Body of pancreas (tissue), 4 donors: ENCODE results near the gene IL15RA.
A peak's percentile ranks its signal among the peaks of the same experiment; 100 is the strongest.

Experiments used
- POLR2A ChIP-seq, 3 donors: fragments of 450-650 bp; IDR thresholded peaks; one replicate each; pipeline ENCODE4 v1.6.1; 2016; ENCODE audit warnings: antibody characterized with exemption in 3 of 3, mild to moderate bottlenecking in 2 of 3
- TF ChIP-seq, protein P1 (sequence below), 7 experiments: fragments of 450-650 bp in 4 of 7; fragments of 200-600 bp in 3 of 7; sonication (generic) in 3 of 7; IDR thresholded peaks; one replicate each; pipeline ENCODE4 v1.5.1; 2016 to 2019; ENCODE audit warnings: antibody characterized with exemption in 7 of 7

DNA sequence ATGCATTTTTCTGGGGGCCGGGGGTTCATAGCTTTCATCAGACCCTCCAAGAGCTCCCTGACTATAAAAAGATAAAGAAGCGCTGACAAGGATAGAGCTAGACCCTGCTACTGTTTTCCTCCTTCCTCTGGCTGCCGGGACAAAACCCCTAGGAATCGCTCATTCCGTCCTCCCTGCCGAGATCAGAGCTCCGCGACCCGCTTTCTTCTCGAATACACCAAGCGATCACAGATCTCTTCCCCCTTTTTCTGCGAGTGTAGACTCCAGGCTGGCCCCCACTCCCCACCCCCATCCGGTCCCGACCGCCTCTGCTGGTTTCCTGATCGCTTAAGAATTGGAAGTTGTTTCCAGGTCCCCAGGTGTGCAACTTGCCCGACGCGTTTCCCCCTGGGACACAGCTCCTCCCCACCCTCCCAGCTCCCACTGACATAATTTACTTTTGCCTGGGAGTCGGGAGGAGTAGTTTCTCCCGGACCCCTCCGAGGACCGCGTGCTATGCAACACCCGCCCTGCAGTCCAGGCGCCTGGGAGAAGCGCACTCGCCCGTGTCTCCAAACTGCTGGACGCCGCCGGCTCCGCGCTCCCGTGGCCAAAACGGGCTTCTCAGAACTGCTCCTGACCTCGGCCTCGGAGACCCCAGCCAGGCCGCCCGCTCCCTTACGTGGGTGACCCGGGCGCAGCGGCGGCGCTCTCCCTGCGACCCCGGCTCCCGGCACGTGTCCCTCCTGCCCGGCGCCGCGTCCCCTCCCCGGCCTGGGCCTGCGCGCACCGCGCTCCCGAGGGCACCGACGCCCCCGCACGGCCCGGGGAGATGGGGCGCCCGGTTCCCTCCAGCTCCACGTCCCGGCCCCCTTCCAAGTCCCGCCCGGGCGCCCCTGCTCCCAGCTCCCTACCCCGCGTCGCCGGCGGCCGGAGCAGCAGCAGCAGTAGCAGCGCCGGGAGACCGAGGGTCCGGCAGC lies 552 bp downstream of the IL15RA start:
- TF ChIP-seq, protein P1, sequence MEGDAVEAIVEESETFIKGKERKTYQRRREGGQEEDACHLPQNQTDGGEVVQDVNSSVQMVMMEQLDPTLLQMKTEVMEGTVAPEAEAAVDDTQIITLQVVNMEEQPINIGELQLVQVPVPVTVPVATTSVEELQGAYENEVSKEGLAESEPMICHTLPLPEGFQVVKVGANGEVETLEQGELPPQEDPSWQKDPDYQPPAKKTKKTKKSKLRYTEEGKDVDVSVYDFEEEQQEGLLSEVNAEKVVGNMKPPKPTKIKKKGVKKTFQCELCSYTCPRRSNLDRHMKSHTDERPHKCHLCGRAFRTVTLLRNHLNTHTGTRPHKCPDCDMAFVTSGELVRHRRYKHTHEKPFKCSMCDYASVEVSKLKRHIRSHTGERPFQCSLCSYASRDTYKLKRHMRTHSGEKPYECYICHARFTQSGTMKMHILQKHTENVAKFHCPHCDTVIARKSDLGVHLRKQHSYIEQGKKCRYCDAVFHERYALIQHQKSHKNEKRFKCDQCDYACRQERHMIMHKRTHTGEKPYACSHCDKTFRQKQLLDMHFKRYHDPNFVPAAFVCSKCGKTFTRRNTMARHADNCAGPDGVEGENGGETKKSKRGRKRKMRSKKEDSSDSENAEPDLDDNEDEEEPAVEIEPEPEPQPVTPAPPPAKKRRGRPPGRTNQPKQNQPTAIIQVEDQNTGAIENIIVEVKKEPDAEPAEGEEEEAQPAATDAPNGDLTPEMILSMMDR (IDR thresholded peaks at IDR 0.05) = peak in 1 of 7 experiments; percentile 1
- TF ChIP-seq POLR2A (IDR thresholded peaks at IDR 0.05) = peak in 2 of 3 donors; percentile 58
